Measurements from ENCODE around the gene AUTS2. TPM values are rescaled to one million over a fixed set of nuclear protein-coding genes. Genes with fewer than 3 reads are reported as not detected.

Gene AUTS2
- total RNA-seq, 4 donors from 2014 or later = 14.9 to 27.2 (median 17.5) TPM

DNA sequence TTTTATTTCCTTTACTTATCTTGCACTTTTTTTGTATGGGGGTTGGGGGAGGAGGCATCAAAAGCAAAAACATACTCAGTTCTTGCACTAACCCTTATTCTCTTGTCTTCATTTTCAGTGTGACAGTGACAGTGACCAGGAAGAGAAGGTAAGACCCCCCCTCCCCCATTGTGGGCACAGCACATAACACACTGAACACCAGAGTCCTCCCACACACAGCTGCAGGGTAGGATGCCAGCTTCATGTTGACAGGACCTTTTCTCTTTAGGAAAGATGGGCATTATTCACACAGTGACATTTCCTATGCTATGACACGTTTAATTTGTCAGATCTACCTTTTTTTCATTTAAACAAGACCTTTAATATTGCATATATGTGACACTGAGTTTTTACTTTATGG lies 837.4 kb downstream of the AUTS2 start:
- Histone ChIP-seq H3K27ac (no peak overlapping the region), H3K9me3 (no peaks in the 10 kb centered on the region), H3K4me3 (replicated peaks in 1 of 3) (no peak overlapping the region), H3K4me1 (no peaks in the 10 kb centered on the region), H3K27me3 (no peaks in the 10 kb centered on the region), H3K36me3 (no peaks in the 10 kb centered on the region)
- no peak for TF ChIP-seq POLR2A (IDR thresholded peaks at IDR 0.05)
- TF ChIP-seq, protein P1, sequence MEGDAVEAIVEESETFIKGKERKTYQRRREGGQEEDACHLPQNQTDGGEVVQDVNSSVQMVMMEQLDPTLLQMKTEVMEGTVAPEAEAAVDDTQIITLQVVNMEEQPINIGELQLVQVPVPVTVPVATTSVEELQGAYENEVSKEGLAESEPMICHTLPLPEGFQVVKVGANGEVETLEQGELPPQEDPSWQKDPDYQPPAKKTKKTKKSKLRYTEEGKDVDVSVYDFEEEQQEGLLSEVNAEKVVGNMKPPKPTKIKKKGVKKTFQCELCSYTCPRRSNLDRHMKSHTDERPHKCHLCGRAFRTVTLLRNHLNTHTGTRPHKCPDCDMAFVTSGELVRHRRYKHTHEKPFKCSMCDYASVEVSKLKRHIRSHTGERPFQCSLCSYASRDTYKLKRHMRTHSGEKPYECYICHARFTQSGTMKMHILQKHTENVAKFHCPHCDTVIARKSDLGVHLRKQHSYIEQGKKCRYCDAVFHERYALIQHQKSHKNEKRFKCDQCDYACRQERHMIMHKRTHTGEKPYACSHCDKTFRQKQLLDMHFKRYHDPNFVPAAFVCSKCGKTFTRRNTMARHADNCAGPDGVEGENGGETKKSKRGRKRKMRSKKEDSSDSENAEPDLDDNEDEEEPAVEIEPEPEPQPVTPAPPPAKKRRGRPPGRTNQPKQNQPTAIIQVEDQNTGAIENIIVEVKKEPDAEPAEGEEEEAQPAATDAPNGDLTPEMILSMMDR (IDR thresholded peaks at IDR 0.05) = no peak
- no peak for DNase-seq
- WGBS, 2 donors = 91 to 95% methylated on average over 1 of the region's 1 CpG
- intact Hi-C loops (cut with DNase I) = no loop called here

DNA sequence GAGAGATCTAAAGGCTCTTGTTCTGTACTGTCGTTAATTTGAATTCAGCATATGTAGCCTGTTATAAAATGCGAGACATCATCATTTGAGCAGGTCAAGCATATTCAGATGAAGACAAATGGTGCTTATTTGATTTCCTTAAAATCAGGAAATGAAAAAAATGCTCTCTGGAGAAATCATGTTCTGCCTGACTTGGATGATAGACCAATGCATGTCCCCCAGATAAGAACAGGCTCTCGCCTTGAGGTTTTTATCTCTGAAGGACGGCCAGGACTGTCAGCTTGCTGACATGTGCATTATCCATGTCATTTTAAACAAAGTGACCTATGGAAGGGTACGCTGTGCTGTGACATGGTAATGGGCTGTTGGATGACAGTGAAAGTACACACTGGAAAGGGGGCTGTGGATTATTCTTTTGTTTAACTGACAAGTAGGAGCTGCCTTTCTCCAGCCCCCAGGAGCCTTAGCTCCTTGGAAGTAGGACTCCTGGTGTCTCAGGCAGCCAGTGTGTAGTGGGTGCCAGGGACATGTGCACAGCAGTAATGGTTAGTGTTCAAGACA lies 838.6 kb downstream of the AUTS2 start:
- intact Hi-C loops (cut with DNase I) = no loop called here
- Histone ChIP-seq H3K4me1 (no peaks in the 10 kb centered on the region), H3K36me3 (no peaks in the 10 kb centered on the region), H3K9me3 (no peaks in the 10 kb centered on the region), H3K27me3 (no peaks in the 10 kb centered on the region), H3K27ac (no peak overlapping the region), H3K4me3 (replicated peaks in 1 of 3) (no peak overlapping the region)
- no peak for DNase-seq
- TF ChIP-seq POLR2A (IDR thresholded peaks at IDR 0.05) = no peak
- TF ChIP-seq, protein P1 (IDR thresholded peaks at IDR 0.05) = no peak
- 90 to 96% methylated on average over 5 of the region's 5 CpGs for WGBS, 2 donors

GRCh38 chr7:70439651-70440050 lies 841.4 kb downstream of the AUTS2 start:
- H3K4me1 ChIP-seq = no peaks in the 10 kb centered on the region
- no peak for TF ChIP-seq POLR2A (IDR thresholded peaks at IDR 0.05)
- TF ChIP-seq, protein P1 (IDR thresholded peaks at IDR 0.05) = no peak
- intact Hi-C loops (cut with DNase I) = no loop called here
- WGBS, 2 donors = 76 to 81% methylated on average over 2 of the region's 2 CpGs
- H3K27ac ChIP-seq = no peak overlapping the region
- H3K4me3 ChIP-seq (replicated peaks in 1 of 3) = no peak overlapping the region
- no peaks in the 10 kb centered on the region for H3K36me3 ChIP-seq
- H3K9me3 ChIP-seq = no peaks in the 10 kb centered on the region
- DNase-seq = no peak
- H3K27me3 ChIP-seq = no peaks in the 10 kb centered on the region

GRCh38 chr7:70446448-70447143 lies 848.3 kb downstream of the AUTS2 start:
- no peaks in the 10 kb centered on the region for H3K36me3 ChIP-seq
- H3K9me3 ChIP-seq = no peaks in the 10 kb centered on the region
- H3K27me3 ChIP-seq = no peaks in the 10 kb centered on the region
- WGBS, 2 donors = 83 to 90% methylated on average over 10 to 13 of the region's 13 CpGs
- intact Hi-C loops (cut with DNase I) = no loop called here
- H3K4me1 ChIP-seq = no peaks in the 10 kb centered on the region
- H3K27ac ChIP-seq = no peak overlapping the region
- DNase-seq = no peak
- no peak overlapping the region for H3K4me3 ChIP-seq (replicated peaks in 1 of 3)
- TF ChIP-seq, protein P1 (IDR thresholded peaks at IDR 0.05) = no peak
- TF ChIP-seq POLR2A (IDR thresholded peaks at IDR 0.05) = no peak

DNA sequence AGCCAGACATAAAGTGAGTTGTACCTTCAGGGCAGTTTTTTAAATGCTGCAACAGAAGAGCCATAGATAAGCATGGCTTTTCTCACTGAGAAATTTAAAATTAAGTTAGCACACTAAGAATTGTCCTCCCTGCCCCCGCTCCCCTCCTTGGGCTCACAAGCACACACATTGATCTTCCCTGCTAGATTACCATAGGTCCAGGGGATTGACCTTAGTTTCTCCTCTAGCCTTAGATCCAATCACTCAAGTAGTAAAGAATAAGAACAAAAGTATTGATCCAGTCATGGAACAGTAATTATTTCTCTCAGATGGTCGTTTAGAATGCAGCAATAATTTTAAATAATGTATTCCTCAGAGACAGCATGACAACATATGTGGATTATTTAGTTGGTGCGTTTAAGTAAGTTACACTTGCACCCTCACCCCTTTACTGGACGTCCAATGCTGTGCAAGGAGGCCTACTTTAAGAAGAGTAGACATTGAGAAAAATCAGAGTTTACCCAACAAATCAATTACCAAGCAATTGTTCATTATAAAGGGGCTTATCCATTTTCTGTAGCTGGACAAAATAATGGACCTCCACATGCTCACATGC lies 850.1 kb downstream of the AUTS2 start:
- Histone ChIP-seq H3K27me3 (no peaks in the 10 kb centered on the region), H3K9me3 (no peaks in the 10 kb centered on the region), H3K36me3 (no peaks in the 10 kb centered on the region), H3K4me1 (no peaks in the 10 kb centered on the region), H3K4me3 (replicated peaks in 1 of 3) (no peak overlapping the region), H3K27ac (no peak overlapping the region)
- TF ChIP-seq POLR2A (IDR thresholded peaks at IDR 0.05) = no peak
- no peak for DNase-seq
- WGBS, 2 donors = 93 to 94% methylated on average over 4 of the region's 4 CpGs
- intact Hi-C loops (cut with DNase I) = no loop called here

Data from thyroid gland (tissue), 4 donors.